Measurements from ENCODE around the gene TCF4.

Gene TCF4

DNA sequence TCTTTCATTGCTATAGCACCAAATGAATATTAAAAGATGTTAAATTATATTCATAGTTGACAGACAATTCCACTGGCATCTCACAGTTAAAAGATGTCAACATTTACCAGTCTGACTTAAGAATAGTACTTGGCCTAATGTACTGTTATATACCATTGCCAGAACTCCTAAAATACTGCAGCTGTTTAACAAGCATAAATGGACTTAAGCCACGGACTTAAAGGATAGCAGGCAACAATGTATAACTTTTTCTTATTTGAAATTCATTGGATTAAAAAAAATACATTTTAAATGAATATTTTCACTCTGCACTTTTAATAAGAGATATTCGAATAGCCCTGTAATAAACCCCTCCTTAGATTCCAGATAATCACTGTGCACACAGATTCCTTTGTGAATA, 3.8 kb downstream of the TCF4 start:
- Histone ChIP-seq H3K9me3 (ENCODE audit: severe bottlenecking) (no peaks in the 10 kb centered on the region), H3K4me3 (ENCODE audit: low read depth, low read length) (no peak overlapping the region), H3K36me3 (no peaks in the 10 kb centered on the region; the same call in 1 of the 2 replicates), H3K27ac (no peak overlapping the region), H3K27me3 (ENCODE audit: insufficient read depth, low read depth, severe bottlenecking) (no peaks in the 10 kb centered on the region)
- no peak for TF ChIP-seq CTCF (IDR thresholded peaks at IDR 0.05; ENCODE audit: low read depth, low read length)
- DNase-seq = no peak

GRCh38 chr18:55582325-55582724, 5.7 kb downstream of the TCF4 start:
- Histone ChIP-seq H3K27me3 (ENCODE audit: insufficient read depth, low read depth, severe bottlenecking) (no peaks in the 10 kb centered on the region), H3K27ac (no peak overlapping the region), H3K4me3 (ENCODE audit: low read depth, low read length) (no peak overlapping the region), H3K9me3 (ENCODE audit: severe bottlenecking) (no peaks in the 10 kb centered on the region), H3K36me3 (no peaks in the 10 kb centered on the region; the same call in 1 of the 2 replicates)
- DNase-seq = no peak
- no peak for TF ChIP-seq CTCF (IDR thresholded peaks at IDR 0.05; ENCODE audit: low read depth, low read length)

DNA sequence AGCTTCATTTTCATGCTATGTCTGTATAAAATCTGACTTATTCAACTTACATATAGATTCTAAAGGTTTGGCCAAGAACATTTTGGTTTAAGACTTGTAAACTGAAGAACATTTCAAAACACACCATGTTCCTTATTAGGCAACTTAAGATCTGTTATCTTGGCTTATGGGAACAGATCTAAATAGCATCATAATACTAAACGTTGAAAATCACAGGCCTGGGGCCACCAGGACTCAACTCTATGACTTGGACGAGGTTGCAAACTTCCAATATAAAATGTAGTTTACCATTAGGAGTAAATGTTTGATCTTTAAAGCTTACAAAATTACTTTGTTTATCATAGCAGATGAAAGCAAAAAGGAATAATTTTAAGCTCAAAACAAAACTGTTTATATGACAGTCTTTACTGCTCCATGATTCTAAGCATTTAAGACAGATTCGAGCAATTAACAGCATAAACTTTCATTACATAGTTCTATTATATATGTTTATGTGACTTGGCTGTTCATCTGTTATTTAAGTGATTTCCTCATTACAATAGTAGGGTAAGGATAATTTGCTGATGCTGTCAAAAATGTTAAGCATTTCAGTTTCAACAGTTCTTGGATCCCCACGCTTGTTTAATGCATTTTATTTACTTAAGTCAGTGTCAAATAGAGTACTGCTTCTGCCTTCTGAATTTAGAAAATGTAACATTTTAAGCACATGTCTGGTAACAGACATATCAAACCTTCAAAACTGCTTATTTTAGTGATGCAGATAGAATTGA, 8.3 kb downstream of the TCF4 start:
- Histone ChIP-seq H3K4me3 (ENCODE audit: low read depth, low read length) (no peak overlapping the region), H3K27ac (no peak overlapping the region), H3K27me3 (ENCODE audit: insufficient read depth, low read depth, severe bottlenecking) (no peaks in the 10 kb centered on the region), H3K9me3 (ENCODE audit: severe bottlenecking) (no peaks in the 10 kb centered on the region), H3K36me3 (no peaks in the 10 kb centered on the region)
- TF ChIP-seq CTCF (IDR thresholded peaks at IDR 0.05; ENCODE audit: low read depth, low read length) = no peak
- DNase-seq = no peak

DNA sequence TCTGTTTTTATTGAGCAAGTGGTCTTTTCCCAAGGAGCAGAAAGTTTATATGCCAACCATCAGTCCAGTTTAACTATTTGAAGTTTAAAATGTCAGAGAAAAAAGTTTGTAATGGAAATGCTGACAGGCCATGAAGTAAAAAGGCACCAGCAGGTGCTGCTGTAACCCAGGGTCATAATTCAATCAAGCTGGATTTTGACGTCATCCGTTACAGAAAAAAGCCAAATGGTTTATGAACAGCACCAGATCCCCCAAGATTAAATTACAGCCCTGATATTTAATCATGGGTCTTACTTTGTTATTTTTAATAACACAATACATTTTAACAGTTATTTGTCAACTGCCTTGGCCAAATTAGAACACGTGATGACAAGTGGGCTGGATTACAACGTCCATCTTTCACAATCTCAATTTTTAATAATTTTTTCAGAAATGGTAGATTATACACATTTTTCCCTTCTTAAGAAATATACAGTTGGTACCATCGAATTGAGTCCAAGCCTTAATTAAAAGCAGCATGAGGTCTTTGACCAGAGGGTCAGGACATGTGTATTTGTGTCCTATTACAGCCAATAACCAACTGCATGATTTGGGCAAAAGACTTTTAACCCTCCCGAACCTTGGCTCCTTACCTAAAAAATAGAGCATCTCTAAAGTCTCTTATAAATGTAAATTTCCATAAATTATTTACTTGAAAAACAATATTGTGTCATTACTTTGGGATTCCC, 10.0 kb downstream of the TCF4 start:
- no peak for TF ChIP-seq CTCF (IDR thresholded peaks at IDR 0.05; ENCODE audit: low read depth, low read length)
- Histone ChIP-seq H3K36me3 (no peaks in the 10 kb centered on the region), H3K27me3 (ENCODE audit: insufficient read depth, low read depth, severe bottlenecking) (no peaks in the 10 kb centered on the region), H3K27ac (no peak overlapping the region), H3K9me3 (ENCODE audit: severe bottlenecking) (no peaks in the 10 kb centered on the region), H3K4me3 (ENCODE audit: low read depth, low read length) (no peak overlapping the region)
- DNase-seq = no peak

DNA sequence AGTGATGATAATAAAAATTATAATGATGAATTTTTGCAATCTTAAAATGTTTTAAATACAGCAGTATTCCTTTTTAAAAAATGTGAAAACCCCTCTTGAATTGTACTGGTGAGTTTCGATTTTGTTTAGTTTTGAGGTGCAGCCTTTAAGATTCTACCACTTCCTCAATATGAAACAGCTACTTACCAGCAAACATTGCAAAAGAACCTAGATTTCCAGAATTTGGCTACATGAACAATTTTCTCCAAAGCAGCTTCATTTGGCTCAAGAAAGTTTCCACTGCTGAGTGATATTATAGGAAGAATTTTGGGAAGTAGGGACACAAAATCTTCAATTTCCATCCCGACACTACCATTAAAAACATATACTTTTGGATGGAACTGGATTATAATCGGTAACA, 12.0 kb downstream of the TCF4 start:
- H3K4me3 ChIP-seq (ENCODE audit: low read depth, low read length) = no peak overlapping the region
- no peak for TF ChIP-seq CTCF (IDR thresholded peaks at IDR 0.05; ENCODE audit: low read depth, low read length)
- no peak for DNase-seq
- H3K27me3 ChIP-seq (ENCODE audit: insufficient read depth, low read depth, severe bottlenecking) = no peaks in the 10 kb centered on the region
- no peaks in the 10 kb centered on the region for H3K36me3 ChIP-seq
- H3K27ac ChIP-seq = no peak overlapping the region
- H3K9me3 ChIP-seq (ENCODE audit: severe bottlenecking) = no peaks in the 10 kb centered on the region
